B cell (primary cell): ENCODE measurements around the gene ZFAND6. TPM values are rescaled to one million over a fixed set of nuclear protein-coding genes. Genes with fewer than 3 reads are reported as not detected.
A peak's percentile ranks its signal among the peaks of the same experiment; 100 is the strongest.

ENCODE experiments used
- ATAC-seq: fragments of 200-7000 bp; cut with Tn5 transposase; one replicate; pipeline ENCODE4 v1.10.0; 2021; ENCODE audit warnings: low read depth, mild to moderate bottlenecking, moderate number of reproducible peaks, moderate library complexity
- CTCF ChIA-PET: fragments of 350-600 bp; sonication (Branson Sonifier 250); formaldehyde crosslinking; loops from one replicate; lab custom pipeline; 2021; ENCODE audit warnings: antibody characterized with exemption, inconsistent platforms; lab: Charles Lee
- POLR2A ChIA-PET: fragments of 350-600 bp; sonication (Branson Sonifier 250); formaldehyde crosslinking; loops from one replicate; lab custom pipeline; 2021; ENCODE audit warnings: antibody characterized with exemption; lab: Charles Lee
- DNase-seq: peaks from one replicate; pipeline ENCODE4 v3.0.0; 2013
- H2AFZ ChIP-seq: 2 replicates; pipeline ENCODE4 v1.6.1; 2012; ENCODE audit warnings: mild to moderate bottlenecking, low read depth, low read length; ENCODE audit not compliant: insufficient read depth, poor library complexity, severe bottlenecking
- H3K27ac ChIP-seq, 2 donors: 1 replicate in 1 of 2; 2 replicates in 1 of 2; pipeline ENCODE4 v1.5.1; 2012 to 2013; ENCODE audit warnings: low read length in 2 of 2, mild to moderate bottlenecking in 2 of 2, moderate library complexity in 1 of 2
- H3K27me3 ChIP-seq, 4 experiments: fragments of 200-600 bp in 1 of 4; sonication (generic) in 1 of 4; replicated peaks in 1 of 4; 1 replicate in 2 of 4; 2 replicates in 2 of 4; pipeline versions ENCODE4 v1.6.1 to v1.7.0; 2013 to 2016; ENCODE audit warnings: low read length in 3 of 4, mild to moderate bottlenecking in 2 of 4, mixed read lengths in 1 of 4, moderate library complexity in 1 of 4; ENCODE audit not compliant: insufficient read depth in 4 of 4, control insufficient read depth in 3 of 4; ENCODE audit errors: control extremely low read depth in 1 of 4
- H3K36me3 ChIP-seq, 2 experiments: replicated peaks in 1 of 2; 1 replicate in 1 of 2; 2 replicates in 1 of 2; pipeline versions ENCODE4 v1.6.1 to v1.7.1; 2013; ENCODE audit warnings: low read length in 1 of 2; ENCODE audit not compliant: insufficient read depth in 2 of 2, control insufficient read depth in 1 of 2; ENCODE audit errors: control extremely low read depth in 1 of 2, extremely low read depth in 1 of 2
- H3K4me1 ChIP-seq, 2 donors: fragments of 200-600 bp in 1 of 2; sonication (generic) in 1 of 2; 1 replicate in 1 of 2; 2 replicates in 1 of 2; pipeline versions ENCODE4 v1.5.1 to v1.6.1; 2013 to 2017; ENCODE audit warnings: low read length in 2 of 2; ENCODE audit not compliant: control insufficient read depth in 2 of 2, insufficient read depth in 2 of 2
- H3K4me2 ChIP-seq: replicated peaks from 2 replicates; pipeline ENCODE3; 2012; ENCODE audit warnings: mild to moderate bottlenecking, low read depth, low read length; ENCODE audit not compliant: poor library complexity, severe bottlenecking
- H3K4me3 ChIP-seq, 5 experiments: fragments of 200-600 bp in 1 of 5; sonication (generic) in 1 of 5; 1 replicate in 3 of 5; 2 replicates in 2 of 5; pipeline versions ENCODE4 v1.5.1 to v1.7.0; 2011 to 2016; ENCODE audit warnings: low read length in 4 of 5, mild to moderate bottlenecking in 4 of 5, low read depth in 2 of 5, control low read depth in 1 of 5, moderate library complexity in 1 of 5; ENCODE audit not compliant: insufficient read depth in 1 of 5; ENCODE audit errors: control extremely low read depth in 1 of 5, extremely low read depth in 1 of 5
- H3K79me2 ChIP-seq: fragments of 200-600 bp; sonication (generic); one replicate; pipeline ENCODE4 v1.6.0; 2016; ENCODE audit warnings: low read length; ENCODE audit not compliant: control insufficient read depth, insufficient read depth
- H3K9ac ChIP-seq: fragments of 200-600 bp; sonication (generic); 2 replicates; pipeline ENCODE4 v1.6.1; 2017; ENCODE audit warnings: mild to moderate bottlenecking, low read length, moderate library complexity
- H3K9me3 ChIP-seq, 3 donors: one replicate each; pipeline versions ENCODE4 v1.6.1 to v1.7.1; 2013; ENCODE audit warnings: low read length in 2 of 3; ENCODE audit not compliant: control insufficient read depth in 2 of 3, insufficient read depth in 1 of 3; ENCODE audit errors: control extremely low read depth in 1 of 3
- H4K20me1 ChIP-seq: 2 replicates; pipeline ENCODE4 v1.6.0; 2012; ENCODE audit warnings: mild to moderate bottlenecking, low read length; ENCODE audit not compliant: insufficient read depth, control insufficient read depth, poor library complexity, severe bottlenecking
- H3K27ac Mint-ChIP-seq: one replicate; pipeline ENCODE4 v1.8.0; 2021; ENCODE audit warnings: mixed read lengths
- H3K27me3 Mint-ChIP-seq: one replicate; pipeline ENCODE4 v1.8.0; 2021; ENCODE audit warnings: mixed read lengths
- H3K4me1 Mint-ChIP-seq: one replicate; pipeline ENCODE4 v1.8.0; 2021; ENCODE audit warnings: mixed read lengths
- H3K4me3 Mint-ChIP-seq: one replicate; pipeline ENCODE4 v1.8.0; 2021; ENCODE audit warnings: mixed read lengths
- H3K9me3 Mint-ChIP-seq: one replicate; pipeline ENCODE4 v1.8.0; 2022; ENCODE audit warnings: mixed read lengths; ENCODE audit not compliant: insufficient read depth
- EZH2 ChIP-seq: IDR thresholded peaks from 2 replicates; pipeline ENCODE4 v1.6.1; 2012; ENCODE audit warnings: borderline replicate concordance, low read depth, mild to moderate bottlenecking, moderate library complexity, low read length; ENCODE audit not compliant: insufficient read depth, poor library complexity, severe bottlenecking
- WGBS: methylation state at CpG from one replicate; pipeline ENCODE4 v1.1.5; 2013; ENCODE audit warnings: missing lambda C conversion rate; ENCODE audit not compliant: insufficient coverage; 5-methylcytosine and 5-hydroxymethylcytosine counted together
- intact Hi-C: fragments of 100-400 bp; cut with micrococcal nuclease; formaldehyde crosslinking; loops from one replicate; pipeline ENCODE4 v1.10.0; 2022
- polyA plus RNA-seq: library from polyadenylated mRNA; depleted of rRNA; stranded (reverse); fragments of >200 nt; gene quantifications from 2 replicates; pipeline ENCODE4 v1.2.3, GENCODE V29; 2012
- total RNA-seq, 2 donors: library from RNA; stranded (reverse); fragments of 120-200 nt in 1 of 2; gene quantifications; 1 replicate in 1 of 2; 2 replicates in 1 of 2; pipeline versions ENCODE4 v1.2.3 to v1.2.4, GENCODE V29; 2013 to 2022
- TF ChIP-seq, protein P1 (sequence below): fragments of 200-600 bp; IDR thresholded peaks from one replicate; pipeline ENCODE4 v1.8.0; 2022; ENCODE audit warnings: antibody characterized with exemption, mild to moderate bottlenecking

The ZFAND6 gene
- total and polyA plus RNA-seq, 2 donors (not counting 1 experiment from before 2014, with no cell fraction given): 60.6 to 144 TPM

DNA sequence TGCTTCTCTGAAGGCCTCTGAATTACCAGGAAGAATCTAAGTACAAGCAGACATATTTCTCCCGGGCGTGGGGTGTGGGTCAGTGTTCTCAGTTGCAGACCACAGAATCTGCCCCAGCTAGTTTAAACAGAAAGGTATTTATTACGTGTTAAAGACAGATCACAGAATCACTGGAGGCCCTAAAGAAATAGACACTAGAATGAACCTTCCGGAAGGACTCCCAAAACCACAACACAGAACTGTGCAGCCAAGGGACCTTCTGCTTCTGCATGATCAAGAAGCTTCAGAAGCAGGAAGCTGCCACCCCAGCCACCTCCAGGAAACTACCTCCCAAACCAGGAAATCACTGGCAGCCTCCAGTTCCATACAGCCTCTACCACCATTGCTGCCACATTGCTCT lies 32.7 kb upstream of the ZFAND6 start:
- no peaks in the 10 kb centered on the region for H3K27me3 Mint-ChIP-seq
- Histone ChIP-seq H2AFZ (no peak overlapping the region), H4K20me1 (no peaks in the 10 kb centered on the region), H3K27ac (no peak overlapping the region), H3K79me2 (peaks cover 8% of the 10 kb centered on the region), H3K36me3 (no peaks in the 10 kb centered on the region), H3K9ac (no peak overlapping the region), H3K4me1 (peaks cover 10 to 13% of the 10 kb centered on the region in 2 donors), H3K9me3 (peaks cover 0 to 11% (median 3%) of the 10 kb centered on the region in 3 donors), H3K27me3 (no peaks in the 10 kb centered on the region), H3K4me3 (no peak overlapping the region), H3K4me2 (no peak overlapping the region)
- intact Hi-C loops: no loop called here
- ATAC-seq (no peak), DNase-seq (no peak)
- peaks cover 3% of the 10 kb centered on the region for H3K9me3 Mint-ChIP-seq
- ChIA-PET CTCF (no interaction called here), POLR2A (no interaction called here)
- no peak for TF ChIP-seq EZH2
- TF ChIP-seq, protein P1, sequence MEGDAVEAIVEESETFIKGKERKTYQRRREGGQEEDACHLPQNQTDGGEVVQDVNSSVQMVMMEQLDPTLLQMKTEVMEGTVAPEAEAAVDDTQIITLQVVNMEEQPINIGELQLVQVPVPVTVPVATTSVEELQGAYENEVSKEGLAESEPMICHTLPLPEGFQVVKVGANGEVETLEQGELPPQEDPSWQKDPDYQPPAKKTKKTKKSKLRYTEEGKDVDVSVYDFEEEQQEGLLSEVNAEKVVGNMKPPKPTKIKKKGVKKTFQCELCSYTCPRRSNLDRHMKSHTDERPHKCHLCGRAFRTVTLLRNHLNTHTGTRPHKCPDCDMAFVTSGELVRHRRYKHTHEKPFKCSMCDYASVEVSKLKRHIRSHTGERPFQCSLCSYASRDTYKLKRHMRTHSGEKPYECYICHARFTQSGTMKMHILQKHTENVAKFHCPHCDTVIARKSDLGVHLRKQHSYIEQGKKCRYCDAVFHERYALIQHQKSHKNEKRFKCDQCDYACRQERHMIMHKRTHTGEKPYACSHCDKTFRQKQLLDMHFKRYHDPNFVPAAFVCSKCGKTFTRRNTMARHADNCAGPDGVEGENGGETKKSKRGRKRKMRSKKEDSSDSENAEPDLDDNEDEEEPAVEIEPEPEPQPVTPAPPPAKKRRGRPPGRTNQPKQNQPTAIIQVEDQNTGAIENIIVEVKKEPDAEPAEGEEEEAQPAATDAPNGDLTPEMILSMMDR: no peak
- 94% methylated on average over 3 of the region's 4 CpGs for WGBS
- H3K4me3 Mint-ChIP-seq: no peak overlapping the region
- peaks cover 18% of the 10 kb centered on the region for H3K4me1 Mint-ChIP-seq
- no peak overlapping the region for H3K27ac Mint-ChIP-seq

DNA sequence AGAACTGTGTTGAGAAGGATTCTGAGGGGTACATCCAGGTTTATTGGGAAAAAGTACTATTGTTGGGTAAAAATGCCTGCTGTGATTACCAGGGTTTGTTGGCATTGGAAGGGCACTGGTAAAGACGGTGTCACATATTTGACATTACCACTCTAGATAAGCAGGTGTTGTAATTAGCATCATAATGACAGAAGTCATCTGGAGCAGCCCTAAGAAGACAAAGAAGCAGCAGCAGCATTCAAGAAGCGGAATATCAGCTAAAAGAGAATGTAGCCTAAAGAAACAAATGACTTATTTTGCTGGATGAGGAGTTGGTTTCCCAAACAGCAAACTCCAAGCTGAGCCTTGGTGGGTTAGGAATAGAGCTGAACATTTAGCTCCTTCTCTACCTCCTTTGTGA lies 30.5 kb upstream of the ZFAND6 start:
- Histone ChIP-seq H3K27me3 (no peaks in the 10 kb centered on the region), H3K9ac (no peak overlapping the region), H3K4me3 (no peak overlapping the region), H4K20me1 (no peaks in the 10 kb centered on the region), H3K4me2 (no peak overlapping the region), H3K27ac (no peak overlapping the region), H3K4me1 (peaks cover 21 to 26% of the 10 kb centered on the region in 2 donors), H2AFZ (no peak overlapping the region), H3K9me3 (peaks cover 0 to under 1% (median 0%) of the 10 kb centered on the region in 3 donors), H3K79me2 (no peaks in the 10 kb centered on the region), H3K36me3 (no peaks in the 10 kb centered on the region)
- Mint-ChIP-seq H3K4me3 (no peak overlapping the region), H3K27ac (peak overlapping the region; percentile 44), H3K27me3 (no peaks in the 10 kb centered on the region), H3K4me1 (peaks cover 26% of the 10 kb centered on the region), H3K9me3 (peaks cover 3% of the 10 kb centered on the region)
- DNase-seq (no peak), ATAC-seq (no peak)
- 100% methylated on average over 1 of the region's 2 CpGs for WGBS
- CTCF ChIA-PET: interaction anchor here (0.6 to 0.7 kb wide), 2 partner anchors 613 to 1107 kb away, joined by 3 read pairs; no protein-coding TSS in a partner anchor
- POLR2A ChIA-PET: no interaction called here
- intact Hi-C loops: no loop called here
- TF ChIP-seq EZH2: no peak
- TF ChIP-seq, protein P1: no peak
